Right cardiac atrium (tissue), 5 donors: Measurements from ENCODE around the gene ESR2. TPM values are rescaled to one million over a fixed set of nuclear protein-coding genes. Genes with fewer than 3 reads are reported as not detected.

Experiments
- ATAC-seq, 2 donors: fragments of 200-7000 bp; cut with Tn5 transposase; one replicate each; pipeline versions ENCODE4 v1.8.0 to v1.9.1; 2020; ENCODE audit warnings: moderate library complexity in 2 of 2, mild to moderate bottlenecking in 1 of 2
- DNase-seq, 3 donors: peaks; one replicate each; pipeline ENCODE4 v3.0.0-alpha.2; 2020
- H3K27ac ChIP-seq: one replicate; pipeline ENCODE4 v1.5.1; 2013; ENCODE audit warnings: mild to moderate bottlenecking, low read length, control low read depth, moderate library complexity
- H3K27me3 ChIP-seq: one replicate; pipeline ENCODE4 v1.6.1; 2013; ENCODE audit not compliant: control insufficient read depth, insufficient read depth
- H3K4me1 ChIP-seq: one replicate; pipeline ENCODE4 v1.6.1; 2013; ENCODE audit warnings: low read length; ENCODE audit not compliant: control insufficient read depth, insufficient read depth
- H3K4me3 ChIP-seq: one replicate; pipeline ENCODE4 v1.5.1; 2013; ENCODE audit warnings: low read length, control low read depth
- H3K9me3 ChIP-seq: one replicate; pipeline ENCODE4 v1.6.1; 2013; ENCODE audit warnings: low read length; ENCODE audit not compliant: control insufficient read depth
- WGBS: extraction: QIAGEN DNeasy Blood & Tissue Kit; methylation state at CpG from one replicate; pipeline ENCODE4 v1.1.7; 2013; 5-methylcytosine and 5-hydroxymethylcytosine counted together
- intact Hi-C, 4 donors: fragments of 100-400 bp; cut with DNase I; formaldehyde crosslinking; loops; one replicate each; pipeline versions ENCODE4 v1.11.0 to v1.14.0; 2022 to 2023
- polyA plus RNA-seq: library from polyadenylated mRNA; stranded (reverse); fragments of 200-250 nt; gene quantifications from one replicate; pipeline ENCODE4 v1.2.3, GENCODE V29; 2013
- total RNA-seq, 4 donors: library from RNA; stranded (reverse); fragmentation: NEBNext Ultra II Directional; extraction: Animal tissue kit (Norgen Biotek cat#: 25700); gene quantifications; one replicate each; pipeline ENCODE4 v1.2.1, GENCODE V29; 2021
- donor health status: healthy with polysubstance abuse.
- donor health status: DM: no; HTN: yes; CAD: no.
- donor health status: DM: no; HTN: no; CAD: no.
- donor health status: DM: no; HTN: yes; CAD: no; lungs with severe emphysema.
- donor health status: DM: yes; HTN: yes; CAD: no.

ESR2 gene
- total and polyA plus RNA-seq, 5 donors = 0.11 to 0.60 (median 0.32) TPM

DNA sequence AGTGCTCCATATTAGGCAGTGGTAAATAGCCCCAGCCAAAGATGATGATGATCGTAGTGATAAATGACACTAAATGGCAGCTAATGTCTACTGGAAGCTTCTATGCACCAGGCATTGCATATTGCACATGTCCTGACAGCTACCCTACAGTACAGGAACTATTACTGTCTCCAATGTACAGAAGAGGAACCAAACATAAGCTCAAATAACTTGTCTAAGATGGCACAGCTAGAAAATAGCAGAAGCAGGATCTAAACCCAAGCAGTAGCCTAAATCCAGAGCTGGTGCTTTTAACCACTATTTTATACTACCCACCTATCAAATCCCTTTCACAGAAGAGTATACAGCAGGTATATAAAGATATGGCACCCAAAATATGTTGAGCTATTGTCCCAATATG, 28.9 kb downstream of the ESR2 start:
- no peak for ATAC-seq
- no peaks in the 10 kb centered on the region for H3K9me3 ChIP-seq
- no peak overlapping the region for H3K27ac ChIP-seq
- no peaks in the 10 kb centered on the region for H3K27me3 ChIP-seq
- H3K4me3 ChIP-seq = no peak overlapping the region
- 95% methylated on average over 1 of the region's 1 CpG for WGBS
- no peak for DNase-seq
- intact Hi-C loops = no loop called here
- no peaks in the 10 kb centered on the region for H3K4me1 ChIP-seq

DNA sequence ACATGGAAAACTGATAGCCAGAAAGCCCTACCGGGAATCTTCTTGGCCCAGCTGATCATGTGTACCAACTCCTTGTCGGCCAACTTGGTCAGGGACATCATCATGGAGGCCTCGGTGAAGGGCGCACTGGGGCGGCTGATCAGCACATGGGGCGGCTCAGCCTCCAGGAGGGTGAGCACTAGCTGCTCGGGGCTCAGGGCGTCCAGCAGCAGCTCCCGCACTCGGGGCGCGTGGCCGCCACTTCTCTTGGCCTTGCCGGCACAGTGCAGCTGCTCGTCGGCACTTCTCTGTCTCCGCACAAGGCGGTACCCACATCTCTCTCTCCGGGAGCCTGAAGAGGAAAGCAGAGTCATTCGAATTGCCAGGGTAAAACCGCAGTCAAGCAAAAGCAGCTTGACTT, 33.8 kb downstream of the ESR2 start:
- Histone ChIP-seq H3K27ac (no peak overlapping the region), H3K9me3 (no peaks in the 10 kb centered on the region), H3K4me3 (no peak overlapping the region), H3K27me3 (no peaks in the 10 kb centered on the region), H3K4me1 (no peaks in the 10 kb centered on the region)
- no peak for DNase-seq
- WGBS = 94% methylated on average over 21 of the region's 21 CpGs
- no peak for ATAC-seq
- intact Hi-C loops = no loop called here

DNA sequence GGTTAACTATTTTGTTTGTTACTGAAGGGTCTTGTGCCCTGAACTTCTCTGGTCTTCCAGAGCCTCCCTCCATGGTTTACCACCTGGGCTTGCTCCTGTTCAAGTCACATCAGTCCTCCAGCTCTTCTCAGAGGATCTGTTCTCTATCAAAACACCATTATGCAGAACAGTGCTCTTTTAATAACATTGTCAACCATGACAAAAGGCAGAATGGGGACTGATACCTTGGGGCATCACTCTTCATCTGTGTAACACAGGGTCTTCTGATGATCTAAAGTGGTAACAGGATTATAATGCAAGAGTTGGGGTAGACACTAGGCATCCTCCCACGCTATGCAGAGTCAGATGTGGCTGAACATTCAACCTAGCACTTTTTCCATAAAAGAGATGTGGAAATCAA, 38.4 kb downstream of the ESR2 start:
- H3K27ac ChIP-seq = no peak overlapping the region
- no peaks in the 10 kb centered on the region for H3K4me1 ChIP-seq
- ATAC-seq (no peak), DNase-seq (no peak)
- intact Hi-C loops = no loop called here
- 82% methylated on average over 1 of the region's 1 CpG for WGBS
- no peak overlapping the region for H3K4me3 ChIP-seq
- H3K9me3 ChIP-seq = no peaks in the 10 kb centered on the region
- no peaks in the 10 kb centered on the region for H3K27me3 ChIP-seq

DNA sequence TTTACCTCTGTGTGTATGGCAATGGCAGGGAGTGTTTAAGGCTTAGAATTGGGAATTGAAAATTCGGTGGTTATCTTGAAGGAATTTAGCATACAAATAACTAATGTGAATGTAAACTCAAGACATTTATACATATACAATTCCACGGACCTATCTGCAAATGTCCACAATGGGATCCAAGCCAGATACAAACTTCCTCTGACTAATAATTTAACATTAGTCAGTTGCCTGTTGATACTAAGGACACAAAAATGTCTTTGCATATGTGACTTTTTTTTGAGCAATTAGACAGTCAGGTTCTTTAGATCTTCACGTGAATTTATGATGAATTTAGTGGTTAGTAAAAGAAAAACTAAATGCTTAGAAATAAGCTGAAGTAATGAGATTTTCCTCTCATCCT, 40.5 kb downstream of the ESR2 start:
- intact Hi-C loops = no loop called here
- no peak for ATAC-seq
- no peak overlapping the region for H3K4me3 ChIP-seq
- no peaks in the 10 kb centered on the region for H3K4me1 ChIP-seq
- H3K27ac ChIP-seq = no peak overlapping the region
- no peaks in the 10 kb centered on the region for H3K27me3 ChIP-seq
- WGBS = 58% methylated on average over 3 of the region's 3 CpGs
- no peak for DNase-seq
- no peaks in the 10 kb centered on the region for H3K9me3 ChIP-seq

DNA sequence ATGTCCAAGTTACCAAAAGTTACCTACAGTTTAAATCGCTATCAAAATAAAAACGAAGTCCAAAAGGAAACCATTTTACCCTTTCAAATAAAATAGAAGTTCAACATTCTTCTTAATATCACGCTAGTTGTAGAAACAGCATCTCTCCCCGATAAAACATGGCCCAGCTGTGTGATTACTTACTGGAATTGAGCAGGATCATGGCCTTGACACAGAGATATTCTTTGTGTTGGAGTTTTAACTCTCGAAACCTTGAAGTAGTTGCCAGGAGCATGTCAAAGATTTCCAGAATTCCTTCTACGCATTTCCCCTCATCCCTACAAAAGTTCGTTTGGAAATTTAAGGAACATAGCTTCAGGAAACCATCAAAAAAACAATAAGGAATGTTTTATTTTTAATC, 44.8 kb downstream of the ESR2 start:
- H3K4me1 ChIP-seq = no peaks in the 10 kb centered on the region
- no peaks in the 10 kb centered on the region for H3K9me3 ChIP-seq
- ATAC-seq (no peak), DNase-seq (no peak)
- 44% methylated on average over 7 of the region's 7 CpGs for WGBS
- H3K27ac ChIP-seq = no peak overlapping the region
- intact Hi-C loops = no loop called here
- H3K4me3 ChIP-seq = no peak overlapping the region
- H3K27me3 ChIP-seq = no peaks in the 10 kb centered on the region

DNA sequence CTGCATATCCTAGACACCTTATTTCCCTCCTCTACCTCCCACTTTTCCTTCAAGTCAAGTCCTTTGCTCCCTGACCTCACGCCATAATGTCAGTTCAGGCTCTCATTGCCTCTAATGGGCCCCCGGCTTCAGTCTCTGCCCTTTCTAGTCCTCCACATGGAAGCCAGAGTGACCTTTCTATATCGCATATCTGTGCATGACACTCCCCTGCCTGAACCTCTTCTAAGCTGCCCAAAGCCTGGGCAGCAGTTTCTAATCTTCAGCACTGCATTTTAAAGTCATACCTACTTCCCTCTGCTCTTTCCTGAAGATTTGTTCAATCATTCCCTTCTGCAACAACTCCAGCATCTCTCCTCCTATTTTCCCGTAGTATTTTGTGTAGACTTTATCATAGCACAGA, 45.5 kb downstream of the ESR2 start:
- no peaks in the 10 kb centered on the region for H3K27me3 ChIP-seq
- DNase-seq (no peak), ATAC-seq (no peak)
- H3K27ac ChIP-seq = no peak overlapping the region
- no peaks in the 10 kb centered on the region for H3K4me1 ChIP-seq
- intact Hi-C loops = no loop called here
- WGBS = 64% methylated on average over 4 of the region's 4 CpGs
- no peaks in the 10 kb centered on the region for H3K9me3 ChIP-seq
- H3K4me3 ChIP-seq = no peak overlapping the region

DNA sequence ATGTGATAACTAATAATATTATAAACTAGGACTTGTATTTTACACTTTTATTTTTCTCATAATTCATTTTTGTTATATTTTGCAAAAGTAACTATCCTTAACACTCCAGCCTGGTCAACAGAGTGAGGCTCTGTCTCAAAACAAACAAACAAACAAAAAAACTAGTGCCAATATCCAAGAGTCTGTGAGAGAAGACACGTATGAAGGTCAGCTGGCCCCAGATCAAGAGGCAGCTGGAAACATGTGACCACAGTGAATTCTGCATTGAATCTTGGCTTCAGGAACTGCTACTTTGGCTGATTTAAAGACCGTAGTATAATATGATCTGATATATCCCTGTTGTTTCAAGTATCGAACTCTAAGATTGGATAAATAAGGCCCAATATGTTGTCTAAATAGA, 47.0 kb downstream of the ESR2 start:
- ATAC-seq (no peak), DNase-seq (no peak)
- Histone ChIP-seq H3K4me1 (no peaks in the 10 kb centered on the region), H3K27me3 (no peaks in the 10 kb centered on the region), H3K9me3 (no peaks in the 10 kb centered on the region), H3K4me3 (no peak overlapping the region), H3K27ac (no peak overlapping the region)
- intact Hi-C loops = no loop called here
- 71% methylated on average over 3 of the region's 3 CpGs for WGBS

DNA sequence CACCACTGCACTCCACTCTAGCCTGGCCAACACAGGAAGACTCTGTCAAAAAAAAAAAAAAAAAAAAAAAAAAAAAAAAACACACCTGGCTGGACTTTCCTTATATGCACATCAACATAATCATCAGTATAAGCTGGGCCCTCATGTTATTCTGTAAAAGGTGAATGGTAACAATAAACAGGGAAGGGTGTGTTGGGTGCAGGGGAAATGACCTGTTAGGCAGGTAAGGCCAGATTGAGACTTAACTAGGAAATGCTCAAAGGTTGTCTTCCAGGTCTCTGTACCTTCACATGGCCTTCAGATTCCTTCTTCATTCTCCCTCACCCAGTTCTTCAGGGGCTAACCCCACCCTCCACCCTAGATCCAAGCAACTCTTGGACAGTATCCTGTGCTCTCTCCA, 47.5 kb downstream of the ESR2 start:
- H3K4me3 ChIP-seq = no peak overlapping the region
- no peak overlapping the region for H3K27ac ChIP-seq
- no peaks in the 10 kb centered on the region for H3K27me3 ChIP-seq
- no peaks in the 10 kb centered on the region for H3K9me3 ChIP-seq
- DNase-seq (no peak), ATAC-seq (no peak)
- intact Hi-C loops = no loop called here
- H3K4me1 ChIP-seq = no peaks in the 10 kb centered on the region

DNA sequence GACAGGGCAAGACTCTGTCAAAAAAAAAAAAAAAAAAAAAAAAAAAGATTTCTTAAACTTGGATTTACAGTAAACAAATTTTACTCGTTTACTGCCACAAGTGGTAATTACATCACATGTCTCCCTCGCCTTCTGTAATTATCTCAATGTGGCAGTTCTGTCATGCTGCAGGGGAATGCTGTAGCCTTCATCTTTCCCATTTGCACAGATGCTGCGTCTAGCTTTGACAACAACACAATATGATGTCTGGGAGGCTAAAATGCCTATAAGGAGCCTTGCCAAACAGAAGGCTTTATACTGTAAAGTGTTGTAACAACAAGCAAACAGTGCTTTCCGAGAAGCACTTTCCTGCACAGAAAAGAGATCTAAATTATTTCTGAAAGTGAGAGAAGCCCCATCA, 48.7 kb downstream of the ESR2 start:
- Histone ChIP-seq H3K27ac (no peak overlapping the region), H3K9me3 (no peaks in the 10 kb centered on the region), H3K4me3 (no peak overlapping the region), H3K27me3 (no peaks in the 10 kb centered on the region), H3K4me1 (no peaks in the 10 kb centered on the region)
- intact Hi-C loops = no loop called here
- 91% methylated on average over 4 of the region's 4 CpGs for WGBS
- DNase-seq (no peak), ATAC-seq (no peak)

DNA sequence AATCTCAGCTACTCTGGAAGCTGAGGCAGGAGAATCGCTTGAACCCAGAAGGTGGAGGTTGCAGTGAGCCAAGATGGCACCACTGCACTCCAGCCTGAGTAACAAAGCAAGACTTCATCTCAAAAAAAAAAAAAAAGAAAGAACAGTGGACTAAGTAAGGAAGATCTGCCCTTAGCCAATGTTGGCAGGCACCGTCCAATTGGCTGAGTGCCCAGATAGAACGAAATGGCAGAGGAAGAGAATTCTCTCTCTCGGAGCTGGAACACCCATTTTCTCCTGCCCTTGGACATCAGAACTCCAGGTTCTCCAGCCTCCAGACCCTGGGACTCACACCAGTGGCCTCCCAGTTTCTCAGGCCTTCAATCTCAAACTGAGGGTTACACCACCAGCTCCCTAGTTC, 49.9 kb downstream of the ESR2 start:
- no peak overlapping the region for H3K27ac ChIP-seq
- ATAC-seq (peak in 1 of 2 donors; percentile 26), DNase-seq (peak; percentile 33 to 65 (median 53))
- intact Hi-C loops = no loop called here
- H3K9me3 ChIP-seq = no peaks in the 10 kb centered on the region
- H3K4me3 ChIP-seq = no peak overlapping the region
- WGBS = 34% methylated on average over 4 of the region's 4 CpGs
- no peaks in the 10 kb centered on the region for H3K4me1 ChIP-seq
- H3K27me3 ChIP-seq = no peaks in the 10 kb centered on the region

DNA sequence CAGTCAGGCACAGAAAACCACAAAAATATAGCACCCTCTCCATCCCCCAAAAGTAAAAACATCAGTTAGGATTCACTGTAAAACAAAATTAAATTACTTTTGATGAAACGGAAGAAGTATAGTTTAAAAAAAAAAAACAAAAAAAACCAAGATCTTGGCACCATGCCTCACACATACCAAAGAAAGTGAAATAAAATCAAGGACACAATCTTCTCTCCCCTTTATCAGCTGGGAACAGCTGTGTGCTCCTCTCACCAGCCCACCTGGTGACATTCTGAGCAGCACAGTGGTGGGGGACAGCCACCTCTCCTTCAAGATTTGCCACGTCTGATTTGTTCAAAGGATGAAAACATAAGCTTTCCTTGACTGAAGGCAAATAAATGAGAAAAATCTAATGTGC, 55.5 kb downstream of the ESR2 start:
- DNase-seq = no peak
- ATAC-seq = no peak
- Histone ChIP-seq H3K27me3 (no peaks in the 10 kb centered on the region), H3K9me3 (no peaks in the 10 kb centered on the region), H3K27ac (no peak overlapping the region), H3K4me3 (no peak overlapping the region), H3K4me1 (no peaks in the 10 kb centered on the region)
- 34% methylated on average over 2 of the region's 2 CpGs for WGBS
- intact Hi-C loops = no loop called here

DNA sequence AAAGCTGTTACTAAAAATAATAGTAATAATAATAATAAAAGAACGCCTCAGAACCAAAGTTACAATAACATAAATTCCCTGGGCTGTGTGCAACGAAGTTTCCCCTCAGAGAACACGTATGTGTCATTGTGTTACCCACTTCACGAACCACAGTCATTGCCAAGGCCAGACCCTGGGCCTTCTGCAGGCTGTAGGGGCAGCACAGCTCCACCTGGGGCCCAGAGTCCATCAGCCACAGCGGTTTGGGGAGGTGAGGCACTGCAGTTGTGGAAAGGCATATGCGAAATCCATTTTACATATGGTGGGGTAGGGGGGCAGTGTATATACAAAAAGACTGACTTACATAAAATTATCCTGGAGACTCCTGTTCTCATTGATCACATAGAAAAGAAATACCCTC, 56.1 kb downstream of the ESR2 start:
- WGBS = 90% methylated on average over 6 of the region's 6 CpGs
- intact Hi-C loops = no loop called here
- no peak for ATAC-seq

More for the DNA sequence above, 56.1 kb downstream of the ESR2 start:
- Histone ChIP-seq H3K9me3 (no peaks in the 10 kb centered on the region), H3K4me1 (no peaks in the 10 kb centered on the region), H3K27me3 (no peaks in the 10 kb centered on the region), H3K27ac (no peak overlapping the region), H3K4me3 (no peak overlapping the region)
- no peak for DNase-seq
